CD8-positive, alpha-beta memory T cell (primary cell): ENCODE measurements around the gene PPIE. TPM values are rescaled to one million over a fixed set of nuclear protein-coding genes. Genes with fewer than 3 reads are reported as not detected.

ENCODE experiments used
- CTCF ChIA-PET: fragments of 350-600 bp; sonication (Branson Sonifier 250); formaldehyde crosslinking; loops from one replicate; lab custom pipeline; 2021; ENCODE audit warnings: antibody characterized with exemption; lab: Charles Lee
- POLR2A ChIA-PET: fragments of 350-600 bp; sonication (Branson Sonifier 250); formaldehyde crosslinking; loops from one replicate; lab custom pipeline; 2021; ENCODE audit warnings: antibody characterized with exemption; lab: Charles Lee
- DNase-seq, 5 donors: peaks; one replicate each; pipeline versions ENCODE4 v3.0.0 to v3.0.0-alpha.2; 2020 to 2022; ENCODE audit warnings: mixed read lengths in 1 of 5
- H3K27ac ChIP-seq: one replicate; pipeline ENCODE4 v1.7.0; 2013; ENCODE audit warnings: low read depth, mild to moderate bottlenecking, low read length, moderate library complexity
- H3K27me3 ChIP-seq: 2 replicates; pipeline ENCODE4 v1.7.0; 2013; ENCODE audit warnings: low read length, mild to moderate bottlenecking; ENCODE audit not compliant: insufficient read depth, poor library complexity, severe bottlenecking
- H3K36me3 ChIP-seq: 2 replicates; pipeline ENCODE4 v1.7.0; 2013; ENCODE audit warnings: mild to moderate bottlenecking, low read length, moderate library complexity; ENCODE audit not compliant: insufficient read depth
- H3K4me1 ChIP-seq: 2 replicates; pipeline ENCODE4 v1.7.0; 2013; ENCODE audit warnings: mild to moderate bottlenecking, low read length, moderate library complexity; ENCODE audit not compliant: insufficient read depth
- H3K4me3 ChIP-seq: 2 replicates; pipeline ENCODE4 v1.7.0; 2013; ENCODE audit warnings: mild to moderate bottlenecking, low read length
- H3K9me3 ChIP-seq: 2 replicates; pipeline ENCODE4 v1.7.0; 2013; ENCODE audit warnings: mild to moderate bottlenecking, low read length
- H3K27ac Mint-ChIP-seq, 8 donors: one replicate each; pipeline ENCODE4 v1.8.0; 2020 to 2021; ENCODE audit warnings: mixed read lengths in 8 of 8, mild to moderate bottlenecking in 6 of 8, inconsistent platforms in 3 of 8, moderate library complexity in 3 of 8
- H3K27me3 Mint-ChIP-seq, 2 donors: one replicate each; pipeline ENCODE4 v1.8.0; 2020 to 2021; ENCODE audit warnings: mixed read lengths in 2 of 2, mild to moderate bottlenecking in 1 of 2, moderate library complexity in 1 of 2
- H3K36me3 Mint-ChIP-seq, 3 donors: one replicate each; pipeline ENCODE4 v1.8.0; 2020 to 2021; ENCODE audit warnings: mixed read lengths in 3 of 3, inconsistent platforms in 1 of 3, mild to moderate bottlenecking in 1 of 3
- H3K4me1 Mint-ChIP-seq, 3 donors: one replicate each; pipeline ENCODE4 v1.8.0; 2020 to 2021; ENCODE audit warnings: mixed read lengths in 3 of 3, inconsistent platforms in 1 of 3, mild to moderate bottlenecking in 1 of 3
- H3K4me3 Mint-ChIP-seq, 7 donors: one replicate each; pipeline ENCODE4 v1.8.0; 2020 to 2021; ENCODE audit warnings: mixed read lengths in 7 of 7, mild to moderate bottlenecking in 6 of 7, moderate library complexity in 4 of 7, inconsistent platforms in 2 of 7
- H3K9me3 Mint-ChIP-seq, 5 donors: one replicate each; pipeline ENCODE4 v1.8.0; 2020 to 2022; ENCODE audit warnings: mixed read lengths in 5 of 5, mild to moderate bottlenecking in 3 of 5, moderate library complexity in 2 of 5, inconsistent platforms in 1 of 5
- polyA plus RNA-seq: library from polyadenylated mRNA; unstranded; fragments of 300-500 nt; fragmentation: Illumina TruSeq; gene quantifications from one replicate; pipeline ENCODE4 v1.2.3, GENCODE V29; 2021
- total RNA-seq, 2 experiments: library from RNA; stranded (reverse); gene quantifications; one replicate each; pipeline ENCODE4 v1.2.3, GENCODE V29; 2021

The PPIE gene
- total and polyA plus RNA-seq, 3 experiments from 2014 or later, result 61.2 to 78.3 (median 65.2) TPM

- no peak for DNase-seq
- Mint-ChIP-seq H3K36me3 (peaks cover 17 to 100% (median 33%) of the 10 kb centered on the region in 3 donors), H3K27me3 (no peaks in the 10 kb centered on the region), H3K9me3 (no peaks in the 10 kb centered on the region), H3K27ac (peak overlapping the region in 1 of 8 donors; percentile 6), H3K4me1 (peaks cover 0 to 5% (median 4%) of the 10 kb centered on the region in 3 donors), H3K4me3 (no peak overlapping the region)
- no peaks in the 10 kb centered on the region for H3K27me3 ChIP-seq
- no peaks in the 10 kb centered on the region for H3K9me3 ChIP-seq
- H3K27ac ChIP-seq, result no peak overlapping the region
- no peak overlapping the region for H3K4me3 ChIP-seq
- ChIA-PET CTCF (no interaction called here), POLR2A (no interaction called here)
- peaks cover 73% of the 10 kb centered on the region for H3K36me3 ChIP-seq
- H3K4me1 ChIP-seq, result no peaks in the 10 kb centered on the region
Measured at GRCh38 chr1:39753132-39754025, 14.7 kb downstream of the PPIE start.

- Histone ChIP-seq H3K4me1 (no peaks in the 10 kb centered on the region), H3K4me3 (no peak overlapping the region), H3K27ac (no peak overlapping the region), H3K27me3 (no peaks in the 10 kb centered on the region), H3K36me3 (peaks cover 66% of the 10 kb centered on the region), H3K9me3 (no peaks in the 10 kb centered on the region)
- CTCF ChIA-PET, result no interaction called here
- Mint-ChIP-seq H3K36me3 (peaks cover 17 to 98% (median 31%) of the 10 kb centered on the region in 3 donors), H3K9me3 (no peaks in the 10 kb centered on the region), H3K27me3 (no peaks in the 10 kb centered on the region), H3K4me3 (no peak overlapping the region), H3K27ac (no peak overlapping the region), H3K4me1 (peaks cover 0 to 5% (median 4%) of the 10 kb centered on the region in 3 donors)
- no peak for DNase-seq
- POLR2A ChIA-PET, result no interaction called here
Measured at GRCh38 chr1:39754026-39754570, 15.4 kb downstream of the PPIE start.

GRCh38 chr1:39754906-39755504, 16.3 kb downstream of the PPIE start:
- peaks cover 60% of the 10 kb centered on the region for H3K36me3 ChIP-seq
- Mint-ChIP-seq H3K9me3 (no peaks in the 10 kb centered on the region), H3K27me3 (no peaks in the 10 kb centered on the region), H3K4me3 (no peak overlapping the region), H3K27ac (peak overlapping the region in 1 of 8 donors; percentile 77), H3K4me1 (peaks cover 0 to 5% (median 4%) of the 10 kb centered on the region in 3 donors), H3K36me3 (peaks cover 16 to 98% (median 32%) of the 10 kb centered on the region in 3 donors)
- H3K27me3 ChIP-seq, result no peaks in the 10 kb centered on the region
- no peak for DNase-seq
- H3K4me1 ChIP-seq, result no peaks in the 10 kb centered on the region
- H3K27ac ChIP-seq, result no peak overlapping the region
- CTCF ChIA-PET, result no interaction called here
- no peaks in the 10 kb centered on the region for H3K9me3 ChIP-seq
- no peak overlapping the region for H3K4me3 ChIP-seq
- POLR2A ChIA-PET, result interaction anchor here (0.8 kb wide), 1 partner anchor 16 kb away, joined by 3 read pairs; the partner anchor contains the start of gene PPIE

- CTCF ChIA-PET, result no interaction called here
Measured at GRCh38 chr1:39755965-39756659, 17.4 kb downstream of the PPIE start.

GRCh38 chr1:39757501-39757900, 18.8 kb downstream of the PPIE start:
- H3K27me3 Mint-ChIP-seq, result no peaks in the 10 kb centered on the region
- H3K4me3 ChIP-seq, result no peak overlapping the region
- no peaks in the 10 kb centered on the region for H3K4me1 ChIP-seq
- H3K36me3 ChIP-seq, result peaks cover 40% of the 10 kb centered on the region
- H3K36me3 Mint-ChIP-seq, result peaks cover 12 to 89% (median 24%) of the 10 kb centered on the region in 3 donors
- H3K27ac ChIP-seq, result no peak overlapping the region
- H3K27ac Mint-ChIP-seq, result peak overlapping the region in 1 of 8 donors; percentile 16
- POLR2A ChIA-PET, result no interaction called here
- peaks cover 0 to 2% (median 0%) of the 10 kb centered on the region in 3 donors for H3K4me1 Mint-ChIP-seq
- CTCF ChIA-PET, result no interaction called here
- H3K9me3 ChIP-seq, result no peaks in the 10 kb centered on the region
- H3K9me3 Mint-ChIP-seq, result no peaks in the 10 kb centered on the region
- no peak overlapping the region for H3K4me3 Mint-ChIP-seq
- DNase-seq, result no peak
- H3K27me3 ChIP-seq, result no peaks in the 10 kb centered on the region

More at GRCh38 chr1:39755965-39756659, 17.4 kb downstream of the PPIE start:
- H3K27me3 ChIP-seq, result no peaks in the 10 kb centered on the region
- H3K4me1 ChIP-seq, result no peaks in the 10 kb centered on the region
- H3K27ac ChIP-seq, result no peak overlapping the region
- POLR2A ChIA-PET, result no interaction called here
- peaks cover 16 to 93% (median 26%) of the 10 kb centered on the region in 3 donors for H3K36me3 Mint-ChIP-seq
- H3K36me3 ChIP-seq, result peaks cover 54% of the 10 kb centered on the region
- H3K4me3 ChIP-seq, result no peak overlapping the region
- H3K27me3 Mint-ChIP-seq, result no peaks in the 10 kb centered on the region
- H3K27ac Mint-ChIP-seq, result peak overlapping the region in 2 of 8 donors; percentile 68 to 74
- DNase-seq, result no peak
- peaks cover 0 to 4% (median 0%) of the 10 kb centered on the region in 3 donors for H3K4me1 Mint-ChIP-seq
- no peak overlapping the region for H3K4me3 Mint-ChIP-seq
- H3K9me3 ChIP-seq, result no peaks in the 10 kb centered on the region
- H3K9me3 Mint-ChIP-seq, result no peaks in the 10 kb centered on the region

- ChIA-PET POLR2A (no interaction called here), CTCF (no interaction called here)
- Mint-ChIP-seq H3K27me3 (no peaks in the 10 kb centered on the region), H3K27ac (no peak overlapping the region), H3K4me3 (no peak overlapping the region), H3K36me3 (peaks cover 8 to 78% (median 19%) of the 10 kb centered on the region in 3 donors), H3K4me1 (peaks cover 0 to 2% (median 0%) of the 10 kb centered on the region in 3 donors), H3K9me3 (no peaks in the 10 kb centered on the region)
- H3K9me3 ChIP-seq, result no peaks in the 10 kb centered on the region
- H3K27me3 ChIP-seq, result no peaks in the 10 kb centered on the region
- H3K36me3 ChIP-seq, result peaks cover 27% of the 10 kb centered on the region
- no peak for DNase-seq
- H3K4me1 ChIP-seq, result no peaks in the 10 kb centered on the region
- no peak overlapping the region for H3K27ac ChIP-seq
- H3K4me3 ChIP-seq, result no peak overlapping the region
Measured at GRCh38 chr1:39758556-39759435, 20.1 kb downstream of the PPIE start.

GRCh38 chr1:39759436-39759726, 20.7 kb downstream of the PPIE start:
- H3K4me3 ChIP-seq, result no peak overlapping the region

More at GRCh38 chr1:39759436-39759726, 20.7 kb downstream of the PPIE start:
- H3K9me3 Mint-ChIP-seq, result no peaks in the 10 kb centered on the region
- no peaks in the 10 kb centered on the region for H3K27me3 ChIP-seq
- no peak overlapping the region for H3K4me3 Mint-ChIP-seq
- H3K9me3 ChIP-seq, result no peaks in the 10 kb centered on the region
- peaks cover 8 to 73% (median 16%) of the 10 kb centered on the region in 3 donors for H3K36me3 Mint-ChIP-seq
- ChIA-PET POLR2A (no interaction called here), CTCF (no interaction called here)
- no peaks in the 10 kb centered on the region for H3K4me1 ChIP-seq
- H3K4me1 Mint-ChIP-seq, result peaks cover 0 to 2% (median 0%) of the 10 kb centered on the region in 3 donors
- DNase-seq, result no peak
- H3K36me3 ChIP-seq, result peaks cover 22% of the 10 kb centered on the region
- H3K27ac ChIP-seq, result no peak overlapping the region
- no peaks in the 10 kb centered on the region for H3K27me3 Mint-ChIP-seq
- H3K27ac Mint-ChIP-seq, result no peak overlapping the region
